WTC11 (cell line): ENCODE results near the gene SMAD3.

Experiments
- CTCF ChIP-seq: fragments of 200-600 bp; IDR thresholded peaks from 2 replicates; pipeline ENCODE4 v1.8.0; 2022; ENCODE audit warnings: antibody characterized with exemption
- E2F4 ChIP-seq: sonication (generic); formaldehyde crosslinking; IDR thresholded peaks from 2 replicates; pipeline ENCODE4 v1.8.1; 2022; ENCODE audit warnings: low read depth, mild to moderate bottlenecking, moderate library complexity, missing genetic modification reagents, borderline replicate concordance

GRCh38 chr15:67137951-67138848, 72.8 kb downstream of the SMAD3 start:
- TF ChIP-seq E2F4, result no peak
- no peak for TF ChIP-seq CTCF
